K562 (cell line): ENCODE results near the gene STAB2. TPM values are rescaled to one million over a fixed set of nuclear protein-coding genes. Genes with fewer than 3 reads are reported as not detected.
A peak's percentile ranks its signal among the peaks of the same experiment; 100 is the strongest.

Source experiments
- ARID1B ChIP-seq: fragments of 450-650 bp; IDR thresholded peaks from 2 replicates; pipeline ENCODE4 v1.6.1; 2016; ENCODE audit warnings: antibody characterized with exemption, mild to moderate bottlenecking, inconsistent platforms
- CEBPB ChIP-seq: fragments of 450-650 bp; IDR thresholded peaks from 2 replicates; pipeline ENCODE4 v1.6.1; 2016; ENCODE audit warnings: missing genetic modification characterization, missing compliant biosample characterization
- CSDE1 ChIP-seq, 2 experiments: fragments of 450-650 bp; IDR thresholded peaks; 2 replicates each; pipeline ENCODE4 v1.6.1; 2016; ENCODE audit warnings: mild to moderate bottlenecking in 1 of 2
- ERF ChIP-seq: fragments of 450-650 bp; formaldehyde crosslinking; IDR thresholded peaks from 2 replicates; pipeline ENCODE4 v1.4.0; 2020; ENCODE audit warnings: mild to moderate bottlenecking, mixed read lengths
- ETV1 ChIP-seq: fragments of 450-650 bp; conservative IDR thresholded peaks from 2 replicates; pipeline ENCODE4 v1.6.1; 2016; ENCODE audit warnings: missing genetic modification characterization, control low read depth, low read depth, missing compliant biosample characterization
- MAFF ChIP-seq: IDR thresholded peaks from 2 replicates; pipeline ENCODE4 v1.6.1; 2012; ENCODE audit warnings: low read length, improper control_type of control experiment
- MAFG ChIP-seq: fragments of 450-650 bp; conservative IDR thresholded peaks from 2 replicates; pipeline ENCODE4 v1.6.1; 2016; ENCODE audit warnings: missing genetic modification characterization, missing compliant biosample characterization
- NFRKB ChIP-seq: fragments of 450-650 bp; IDR thresholded peaks from 2 replicates; pipeline ENCODE4 v1.6.1; 2016; ENCODE audit warnings: low read depth
- XRCC3 ChIP-seq: fragments of 450-650 bp; IDR thresholded peaks from 2 replicates; pipeline ENCODE4 v1.6.1; 2017; ENCODE audit warnings: mild to moderate bottlenecking, moderate library complexity
- ZBTB1 ChIP-seq: sonication (generic); formaldehyde crosslinking; IDR thresholded peaks from 2 replicates; pipeline ENCODE4 v1.8.1; 2023; ENCODE audit warnings: missing genetic modification reagents, low read depth, mild to moderate bottlenecking, borderline replicate concordance
- ZNF217 ChIP-seq: sonication (generic); formaldehyde crosslinking; IDR thresholded peaks from 2 replicates; pipeline ENCODE4 v1.8.0; 2022; ENCODE audit warnings: mild to moderate bottlenecking, missing genetic modification reagents
- polyA plus RNA-seq, 8 experiments: library from polyadenylated mRNA; depleted of rRNA in 4 of 8; stranded (reverse) in 5 of 8; unstranded in 3 of 8; fragments of >200 nt; fragmentation: Nextera tagmentation in 2 of 8; fragmentation: Illumina TruSeq in 1 of 8; extraction: Ambion mirVana in 2 of 8; extraction: Trizol in 1 of 8; gene quantifications; 2 replicates each; pipeline versions ENCODE4 v1.2.1 to v1.2.3, GENCODE V29; 2011 to 2014; ENCODE audit warnings: inconsistent platforms in 1 of 8, missing spikeins in 1 of 8
- total RNA-seq, 7 experiments: library from RNA; depleted of rRNA in 6 of 7; stranded (reverse); fragments of >200 nt in 6 of 7; fragmentation: Illumina TruSeq in 2 of 7; extraction: Trizol in 2 of 7; gene quantifications; 2 replicates each; pipeline versions ENCODE4 v1.2.1 to v1.2.3, GENCODE V29; 2011 to 2021; ENCODE audit warnings: low replicate concordance in 1 of 7
- TF ChIP-seq, protein P1 (sequence below): fragments of 250-450 bp; sonication (Bioruptor Pico); IDR thresholded peaks from 2 replicates; pipeline ENCODE4 v1.4.0; 2020; ENCODE audit warnings: mild to moderate bottlenecking, moderate library complexity

Gene STAB2
- total and polyA plus RNA-seq, 9 of the 15 experiments (the other 6 are each of a cell fraction or from before 2014, with no cell fraction given) = 0.10 TPM; not detected in 8

DNA sequence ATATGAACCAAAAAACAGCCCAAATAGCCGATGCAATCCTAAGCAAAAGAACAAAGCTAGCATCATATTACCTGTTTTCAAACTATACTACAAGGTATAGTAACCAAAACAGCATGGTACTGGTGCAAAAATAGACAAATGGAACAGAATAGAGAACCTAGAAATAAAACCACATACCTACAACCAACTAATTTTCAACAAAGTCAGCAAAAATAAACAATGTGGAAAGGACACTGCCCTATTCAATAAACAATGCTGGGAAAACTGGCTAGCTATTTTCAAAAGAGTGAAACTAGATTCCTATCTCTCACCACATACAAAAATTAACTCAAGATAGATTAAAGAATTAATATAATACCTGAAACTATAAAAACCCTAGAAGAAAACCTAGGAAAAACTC lies 17.8 kb upstream of the STAB2 start (continued):
- TF ChIP-seq MAFF = peak; percentile 34; the same call in 1 of the 2 replicates
- TF ChIP-seq CSDE1 (IDR thresholded peaks at IDR 0.05) = no peak
- no peak for TF ChIP-seq XRCC3
- TF ChIP-seq CEBPB (tag) = no peak
- TF ChIP-seq ETV1 (tag) = no peak
- TF ChIP-seq, protein P1, sequence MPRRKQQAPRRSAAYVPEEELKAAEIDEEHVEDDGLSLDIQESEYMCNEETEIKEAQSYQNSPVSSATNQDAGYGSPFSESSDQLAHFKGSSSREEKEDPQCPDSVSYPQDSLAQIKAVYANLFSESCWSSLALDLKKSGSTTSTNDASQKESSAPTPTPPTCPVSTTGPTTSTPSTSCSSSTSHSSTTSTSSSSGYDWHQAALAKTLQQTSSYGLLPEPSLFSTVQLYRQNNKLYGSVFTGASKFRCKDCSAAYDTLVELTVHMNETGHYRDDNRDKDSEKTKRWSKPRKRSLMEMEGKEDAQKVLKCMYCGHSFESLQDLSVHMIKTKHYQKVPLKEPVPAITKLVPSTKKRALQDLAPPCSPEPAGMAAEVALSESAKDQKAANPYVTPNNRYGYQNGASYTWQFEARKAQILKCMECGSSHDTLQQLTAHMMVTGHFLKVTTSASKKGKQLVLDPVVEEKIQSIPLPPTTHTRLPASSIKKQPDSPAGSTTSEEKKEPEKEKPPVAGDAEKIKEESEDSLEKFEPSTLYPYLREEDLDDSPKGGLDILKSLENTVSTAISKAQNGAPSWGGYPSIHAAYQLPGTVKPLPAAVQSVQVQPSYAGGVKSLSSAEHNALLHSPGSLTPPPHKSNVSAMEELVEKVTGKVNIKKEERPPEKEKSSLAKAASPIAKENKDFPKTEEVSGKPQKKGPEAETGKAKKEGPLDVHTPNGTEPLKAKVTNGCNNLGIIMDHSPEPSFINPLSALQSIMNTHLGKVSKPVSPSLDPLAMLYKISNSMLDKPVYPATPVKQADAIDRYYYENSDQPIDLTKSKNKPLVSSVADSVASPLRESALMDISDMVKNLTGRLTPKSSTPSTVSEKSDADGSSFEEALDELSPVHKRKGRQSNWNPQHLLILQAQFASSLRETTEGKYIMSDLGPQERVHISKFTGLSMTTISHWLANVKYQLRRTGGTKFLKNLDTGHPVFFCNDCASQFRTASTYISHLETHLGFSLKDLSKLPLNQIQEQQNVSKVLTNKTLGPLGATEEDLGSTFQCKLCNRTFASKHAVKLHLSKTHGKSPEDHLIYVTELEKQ (CRISPR knock-in tag) = no peak
- peak; percentile 49; the same call in 1 of the 2 replicates for TF ChIP-seq MAFG (tag)
- TF ChIP-seq ZNF217 (CRISPR knock-in tag) = no peak
- TF ChIP-seq ERF (CRISPR knock-in tag) = no peak
- no peak for TF ChIP-seq ARID1B
- TF ChIP-seq NFRKB = no peak
- TF ChIP-seq ZBTB1 (CRISPR knock-in tag) = no peak
